Activated B cell treated with CpG ODN at 0.5 μM for 24 hours (primary cell): ENCODE results near the gene ANKRD44. TPM values are rescaled to one million over a fixed set of nuclear protein-coding genes. Genes with fewer than 3 reads are reported as not detected.
A peak's percentile ranks its signal among the peaks of the same experiment; 100 is the strongest.

Source experiments
- ATAC-seq: fragments of 200-7000 bp; cut with Tn5 transposase; one replicate; pipeline ENCODE4 v1.10.0; 2021; ENCODE audit warnings: low read depth, mild to moderate bottlenecking, moderate library complexity
- CTCF ChIA-PET: fragments of 350-600 bp; sonication (Branson Sonifier 250); formaldehyde crosslinking; loops from one replicate; lab custom pipeline; 2021; ENCODE audit warnings: antibody characterized with exemption; lab: Charles Lee
- POLR2A ChIA-PET: fragments of 350-600 bp; sonication (Branson Sonifier 250); formaldehyde crosslinking; loops from one replicate; lab custom pipeline; 2021; ENCODE audit warnings: antibody characterized with exemption; lab: Charles Lee
- DNase-seq: peaks from one replicate; pipeline ENCODE4 v3.0.0; 2022
- H3K27ac Mint-ChIP-seq: one replicate; pipeline ENCODE4 v1.8.0; 2020; ENCODE audit warnings: mixed read lengths
- H3K27me3 Mint-ChIP-seq: one replicate; pipeline ENCODE4 v1.8.0; 2021; ENCODE audit warnings: mixed read lengths
- H3K36me3 Mint-ChIP-seq: one replicate; pipeline ENCODE4 v1.8.0; 2021; ENCODE audit warnings: low read depth, mixed read lengths
- H3K4me1 Mint-ChIP-seq: one replicate; pipeline ENCODE4 v1.8.0; 2021; ENCODE audit warnings: mixed read lengths
- H3K4me3 Mint-ChIP-seq: one replicate; pipeline ENCODE4 v1.8.0; 2020; ENCODE audit warnings: mild to moderate bottlenecking, mixed read lengths
- H3K9me3 Mint-ChIP-seq: one replicate; pipeline ENCODE4 v1.8.0; 2020; ENCODE audit warnings: mixed read lengths
- CTCF ChIP-seq: fragments of 200-600 bp; IDR thresholded peaks from one replicate; pipeline ENCODE4 v1.8.0; 2022; ENCODE audit warnings: antibody characterized with exemption, mild to moderate bottlenecking
- intact Hi-C: fragments of 100-400 bp; cut with micrococcal nuclease; formaldehyde crosslinking; loops from one replicate; pipeline ENCODE4 v1.15.1; 2024
- total RNA-seq: library from RNA; stranded (reverse); gene quantifications from 2 replicates; pipeline ENCODE4 v1.2.3, GENCODE V29; 2022

ANKRD44 gene
- total RNA-seq, 1 donor from 2014 or later = 185 TPM

DNA sequence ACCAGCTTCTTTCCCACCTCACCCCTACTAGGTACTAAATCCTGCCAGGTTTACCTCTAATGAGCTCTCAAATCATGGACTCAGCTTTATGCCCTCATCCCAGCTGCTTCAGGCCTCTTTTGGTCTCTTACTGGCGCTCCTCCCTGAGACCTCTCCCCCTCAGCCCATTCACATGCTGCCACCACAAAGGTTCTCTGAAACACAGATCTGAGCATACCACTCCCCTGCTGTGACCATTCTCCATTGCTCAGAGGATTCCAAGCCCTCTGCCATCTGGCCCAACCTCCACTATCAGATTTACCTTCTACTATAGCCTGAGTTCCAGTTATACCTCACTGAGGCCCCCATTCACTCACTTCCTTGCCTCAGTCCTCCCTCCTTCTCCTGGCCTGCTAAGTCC, 174.8 kb downstream of the ANKRD44 start:
- TF ChIP-seq CTCF = no peak
- peak overlapping the region; percentile 79 for H3K27ac Mint-ChIP-seq
- intact Hi-C loops = loop anchor here (10.0 kb wide), 1 partner anchor 891 kb away; no protein-coding TSS in a partner anchor
- DNase-seq (no peak), ATAC-seq (no peak)
- ChIA-PET POLR2A (interaction anchor here (4.0 kb wide), 1 partner anchor 9 kb away, joined by 17 read pairs; no protein-coding TSS in a partner anchor), CTCF (interaction anchor here (1.1 kb wide), 2 partner anchors 37 to 56 kb away, joined by 3 read pairs; no protein-coding TSS in a partner anchor)
- peaks cover 49% of the 10 kb centered on the region for H3K36me3 Mint-ChIP-seq
- H3K9me3 Mint-ChIP-seq = no peaks in the 10 kb centered on the region
- no peak overlapping the region for H3K4me3 Mint-ChIP-seq
- peaks cover 93% of the 10 kb centered on the region for H3K4me1 Mint-ChIP-seq
- H3K27me3 Mint-ChIP-seq = no peaks in the 10 kb centered on the region

DNA sequence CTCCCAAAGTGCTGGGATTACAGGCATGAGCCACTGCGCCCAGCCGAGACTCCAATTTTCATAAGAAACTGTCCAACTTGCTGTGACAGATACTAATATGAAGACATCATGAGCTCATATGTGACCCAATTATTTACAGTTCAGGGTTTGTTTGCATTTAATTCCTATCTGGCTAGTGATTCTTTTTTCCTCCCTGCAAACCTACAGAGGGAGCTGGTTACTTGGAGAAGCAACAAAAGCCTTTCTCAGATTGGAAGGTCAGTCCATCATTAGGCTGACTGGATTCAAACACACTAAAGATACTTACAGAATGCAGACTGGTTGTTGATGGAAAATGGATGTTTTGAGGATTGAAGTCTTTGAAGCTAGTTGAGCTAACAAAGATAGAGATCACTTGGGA, 176.4 kb downstream of the ANKRD44 start:
- TF ChIP-seq CTCF = no peak
- Mint-ChIP-seq H3K4me3 (no peak overlapping the region), H3K27me3 (no peaks in the 10 kb centered on the region), H3K27ac (peak overlapping the region; percentile 13), H3K36me3 (peaks cover 49% of the 10 kb centered on the region), H3K9me3 (no peaks in the 10 kb centered on the region), H3K4me1 (peaks cover 94% of the 10 kb centered on the region)
- CTCF ChIA-PET = interaction anchor here (1.7 kb wide), 1 partner anchor 21 kb away, joined by 9 read pairs; no protein-coding TSS in a partner anchor
- ATAC-seq (no peak), DNase-seq (no peak)
- POLR2A ChIA-PET = interaction anchor here (0.6 to 4.0 kb wide), 3 partner anchors 11 to 85 kb away, joined by 3 to 17 read pairs (median 3); no protein-coding TSS in a partner anchor
- intact Hi-C loops = loop anchor here (10.0 kb wide), 1 partner anchor 889 kb away; no protein-coding TSS in a partner anchor

GRCh38 chr2:197131558-197131855, 179.1 kb downstream of the ANKRD44 start:
- DNase-seq (no peak), ATAC-seq (peak; percentile 81)
- Mint-ChIP-seq H3K9me3 (peaks cover 2% of the 10 kb centered on the region), H3K27ac (peak overlapping the region; percentile 98), H3K36me3 (peaks cover 57% of the 10 kb centered on the region), H3K27me3 (no peaks in the 10 kb centered on the region), H3K4me3 (peak overlapping the region; percentile 82), H3K4me1 (peaks cover 83% of the 10 kb centered on the region)
- ChIA-PET CTCF (interaction anchor here (0.6 to 3.3 kb wide), 4 partner anchors 10 to 37 kb away, joined by 5 to 12 read pairs (median 8); no protein-coding TSS in a partner anchor), POLR2A (interaction anchor here (0.6 to 3.9 kb wide), 8 partner anchors 9 to 218 kb away, joined by 3 to 48 read pairs (median 7); no protein-coding TSS in a partner anchor)
- intact Hi-C loops = loop anchor here (1.0 to 10.0 kb wide), 2 partner anchors 14 to 887 kb away; no protein-coding TSS in a partner anchor
- TF ChIP-seq CTCF = no peak

- no peak for DNase-seq
- H3K27me3 Mint-ChIP-seq = no peaks in the 10 kb centered on the region
- peak; percentile 69 for ATAC-seq
- H3K9me3 Mint-ChIP-seq = peaks cover 2% of the 10 kb centered on the region
- H3K4me3 Mint-ChIP-seq = peak overlapping the region; percentile 82
- H3K4me1 Mint-ChIP-seq = peaks cover 71% of the 10 kb centered on the region
- H3K27ac Mint-ChIP-seq = peak overlapping the region; percentile 98
- ChIA-PET POLR2A (interaction anchor here (0.8 to 3.9 kb wide), 9 partner anchors 11 to 75 kb away, joined by 4 to 48 read pairs (median 6); no protein-coding TSS in a partner anchor), CTCF (interaction anchor here (1.0 to 3.3 kb wide), 5 partner anchors 11 to 38 kb away, joined by 3 to 12 read pairs (median 4); no protein-coding TSS in a partner anchor)
- H3K36me3 Mint-ChIP-seq = peaks cover 57% of the 10 kb centered on the region
- no peak for TF ChIP-seq CTCF
- intact Hi-C loops = loop anchor here (1.0 to 10.0 kb wide), 8 partner anchors 8 to 886 kb away; no protein-coding TSS in a partner anchor
Measured at GRCh38 chr2:197130318-197130717, 180.3 kb downstream of the ANKRD44 start.

GRCh38 chr2:197128897-197129296, 181.7 kb downstream of the ANKRD44 start:
- Mint-ChIP-seq H3K4me3 (no peak overlapping the region), H3K27ac (peak overlapping the region; percentile 98), H3K4me1 (peaks cover 62% of the 10 kb centered on the region), H3K27me3 (no peaks in the 10 kb centered on the region), H3K9me3 (peaks cover 2% of the 10 kb centered on the region), H3K36me3 (peaks cover 57% of the 10 kb centered on the region)
- ChIA-PET CTCF (interaction anchor here (3.0 kb wide), 2 partner anchors 15 to 40 kb away, joined by 16 to 28 read pairs; no protein-coding TSS in a partner anchor), POLR2A (interaction anchor here (0.7 to 1.0 kb wide), 2 partner anchors 15 to 206 kb away, joined by 3 read pairs; no protein-coding TSS in a partner anchor)
- intact Hi-C loops = no loop called here
- ATAC-seq = no peak
- DNase-seq = no peak
- TF ChIP-seq CTCF = no peak
